ENCODE measurements around the gene DNAH8.
"Not testable (repeated sequence)": the region's sequence is repeated elsewhere in the genome, so short reads cannot be mapped to it uniquely, and the experiment has no call there.

Gene DNAH8

GRCh38 chr6:38699702-38700101 is 15.4 kb upstream of the DNAH8 start:
- not testable (repeated sequence) for DNase-seq (ENCODE audit: low read depth)

GRCh38 chr6:38701551-38701950 is 13.6 kb upstream of the DNAH8 start:
- DNase-seq (ENCODE audit: low read depth) = no peak

GRCh38 chr6:38702558-38703397 is 12.3 kb upstream of the DNAH8 start, which contains the start of gene GLO1:
TSS of gene GLO1 (minus strand) at chr6:38703145. CDS start at chr6:38703054, 91 bp downstream.
- peak; percentile 89 for DNase-seq (ENCODE audit: low read depth)

GRCh38 chr6:38703949-38704590 is 11.0 kb upstream of the DNAH8 start:
- DNase-seq (ENCODE audit: low read depth) = no peak

- no peak for DNase-seq (ENCODE audit: low read depth)
These were observed 9.2 kb upstream of the DNAH8 start for GRCh38 chr6:38705924-38706323.

- DNase-seq (ENCODE audit: low read depth) = no peak
These were observed 6.6 kb upstream of the DNAH8 start for GRCh38 chr6:38708496-38708895.

GRCh38 chr6:38713812-38714211 is 1.3 kb upstream of the DNAH8 start:
- peak; percentile 23 for DNase-seq (ENCODE audit: low read depth)

- no peak for DNase-seq (ENCODE audit: low read depth)
These were observed 684 bp upstream of the DNAH8 start for GRCh38 chr6:38714239-38715015.

GRCh38 chr6:38716825-38717224 is 1.7 kb downstream of the DNAH8 start:
- no peak for DNase-seq (ENCODE audit: low read depth)

GRCh38 chr6:38719358-38719757 is 4.2 kb downstream of the DNAH8 start:
- no peak for DNase-seq (ENCODE audit: low read depth)

GRCh38 chr6:38720295-38720694 is 5.2 kb downstream of the DNAH8 start:
- DNase-seq (ENCODE audit: low read depth) = no peak

GRCh38 chr6:38722038-38722437 is 6.9 kb downstream of the DNAH8 start:
- no peak for DNase-seq (ENCODE audit: low read depth)

GRCh38 chr6:38722727-38723334 is 7.7 kb downstream of the DNAH8 start:
- no peak for DNase-seq (ENCODE audit: low read depth)

- DNase-seq (ENCODE audit: low read depth) = no peak
These were observed 8.7 kb downstream of the DNAH8 start for GRCh38 chr6:38723783-38724182.

GRCh38 chr6:38724343-38724742 is 9.2 kb downstream of the DNAH8 start:
- no peak for DNase-seq (ENCODE audit: low read depth)

- no peak for DNase-seq (ENCODE audit: low read depth)
These were observed 10.5 kb downstream of the DNAH8 start for GRCh38 chr6:38725414-38726183.

GRCh38 chr6:38728203-38728602 is 13.1 kb downstream of the DNAH8 start:
- DNase-seq (ENCODE audit: low read depth) = no peak

- DNase-seq (ENCODE audit: low read depth) = no peak
These were observed 15.2 kb downstream of the DNAH8 start for GRCh38 chr6:38730140-38730862.

GRCh38 chr6:38736951-38737350 is 21.8 kb downstream of the DNAH8 start:
- DNase-seq (ENCODE audit: low read depth) = no peak

GRCh38 chr6:38738261-38738660 is 23.1 kb downstream of the DNAH8 start:
- DNase-seq (ENCODE audit: low read depth) = no peak

- DNase-seq (ENCODE audit: low read depth) = no peak
These were observed 24.4 kb downstream of the DNAH8 start for GRCh38 chr6:38739532-38739931.
